ENCODE measurements around the gene PPP2R2B. TPM values are rescaled to one million over a fixed set of nuclear protein-coding genes. Genes with fewer than 3 reads are reported as not detected.
"Not testable (repeated sequence)": the region's sequence is repeated elsewhere in the genome, so short reads cannot be mapped to it uniquely, and the experiment has no call there.

PPP2R2B gene
- total RNA-seq, 3 donors from 2014 or later (not counting 1 experiment from before 2014, with no cell fraction given): 44.9 to 68.3 (median 63.7) TPM

GRCh38 chr5:146618434-146618833, 260.1 kb downstream of the PPP2R2B start:
- Mint-ChIP-seq H3K4me1 (peaks cover 0 to 6% of the 10 kb centered on the region in 2 donors), H3K36me3 (peaks cover 9% of the 10 kb centered on the region), H3K27ac (no peak overlapping the region), H3K9me3 (peaks cover 4 to 7% of the 10 kb centered on the region in 2 donors), H3K27me3 (ENCODE audit: low read depth in 2 of 2) (no peaks in the 10 kb centered on the region), H3K4me3 (no peak overlapping the region)
- no peaks in the 10 kb centered on the region for H3K36me3 ChIP-seq (ENCODE audit: control insufficient read depth, insufficient read depth, low read length)
- TF ChIP-seq, protein P1, sequence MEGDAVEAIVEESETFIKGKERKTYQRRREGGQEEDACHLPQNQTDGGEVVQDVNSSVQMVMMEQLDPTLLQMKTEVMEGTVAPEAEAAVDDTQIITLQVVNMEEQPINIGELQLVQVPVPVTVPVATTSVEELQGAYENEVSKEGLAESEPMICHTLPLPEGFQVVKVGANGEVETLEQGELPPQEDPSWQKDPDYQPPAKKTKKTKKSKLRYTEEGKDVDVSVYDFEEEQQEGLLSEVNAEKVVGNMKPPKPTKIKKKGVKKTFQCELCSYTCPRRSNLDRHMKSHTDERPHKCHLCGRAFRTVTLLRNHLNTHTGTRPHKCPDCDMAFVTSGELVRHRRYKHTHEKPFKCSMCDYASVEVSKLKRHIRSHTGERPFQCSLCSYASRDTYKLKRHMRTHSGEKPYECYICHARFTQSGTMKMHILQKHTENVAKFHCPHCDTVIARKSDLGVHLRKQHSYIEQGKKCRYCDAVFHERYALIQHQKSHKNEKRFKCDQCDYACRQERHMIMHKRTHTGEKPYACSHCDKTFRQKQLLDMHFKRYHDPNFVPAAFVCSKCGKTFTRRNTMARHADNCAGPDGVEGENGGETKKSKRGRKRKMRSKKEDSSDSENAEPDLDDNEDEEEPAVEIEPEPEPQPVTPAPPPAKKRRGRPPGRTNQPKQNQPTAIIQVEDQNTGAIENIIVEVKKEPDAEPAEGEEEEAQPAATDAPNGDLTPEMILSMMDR (IDR thresholded peaks at IDR 0.05): no peak
- 95% methylated on average over 6 of the region's 6 CpGs for WGBS (ENCODE audit: insufficient coverage)
- H3K4me1 ChIP-seq (ENCODE audit: control insufficient read depth, insufficient read depth, low read length): no peaks in the 10 kb centered on the region
- intact Hi-C loops (cut with micrococcal nuclease): no loop called here
- ATAC-seq (no peak), DNase-seq (no peak)
- no peaks in the 10 kb centered on the region for H3K9me3 ChIP-seq (ENCODE audit: control insufficient read depth, insufficient read depth, low read length)
- no peaks in the 10 kb centered on the region for H3K27me3 ChIP-seq (ENCODE audit: control insufficient read depth, insufficient read depth, low read length)
- no peak overlapping the region for H3K27ac ChIP-seq (ENCODE audit: low read length)
- no peak overlapping the region for H3K4me3 ChIP-seq (ENCODE audit: low read length)

DNA sequence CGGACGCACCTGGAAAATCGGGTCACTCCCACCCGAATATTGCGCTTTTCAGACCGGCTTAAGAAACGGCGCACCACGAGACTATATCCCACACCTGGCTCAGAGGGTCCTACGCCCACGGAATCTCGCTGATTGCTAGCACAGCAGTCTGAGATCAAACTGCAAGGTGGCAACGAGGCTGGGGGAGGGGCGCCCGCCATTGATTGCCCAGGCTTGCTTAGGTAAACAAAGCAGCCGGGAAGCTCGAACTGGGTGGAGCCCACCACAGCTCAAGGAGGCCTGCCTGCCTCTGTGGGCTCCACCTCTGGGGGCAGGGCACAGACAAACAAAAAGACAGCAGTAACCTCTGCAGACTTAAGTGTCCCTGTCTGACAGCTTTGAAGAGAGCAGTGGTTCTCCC, 268.8 kb downstream of the PPP2R2B start:
- H3K27ac ChIP-seq (ENCODE audit: low read length); H3K9me3 Mint-ChIP-seq; H3K4me3 Mint-ChIP-seq; H3K27me3 ChIP-seq (ENCODE audit: control insufficient read depth, insufficient read depth, low read length); intact Hi-C loops (cut with micrococcal nuclease); H3K36me3 ChIP-seq (ENCODE audit: control insufficient read depth, insufficient read depth, low read length); H3K27me3 Mint-ChIP-seq (ENCODE audit: low read depth in 2 of 2); H3K27ac Mint-ChIP-seq; ATAC-seq; DNase-seq; H3K4me1 ChIP-seq (ENCODE audit: control insufficient read depth, insufficient read depth, low read length); H3K9me3 ChIP-seq (ENCODE audit: control insufficient read depth, insufficient read depth, low read length); H3K4me3 ChIP-seq (ENCODE audit: low read length); H3K36me3 Mint-ChIP-seq: not testable (repeated sequence)
- peaks cover 14 to 21% of the 10 kb centered on the region in 2 donors for H3K4me1 Mint-ChIP-seq
- 60% methylated on average over 1 of the region's 17 CpGs for WGBS (ENCODE audit: insufficient coverage)

DNA sequence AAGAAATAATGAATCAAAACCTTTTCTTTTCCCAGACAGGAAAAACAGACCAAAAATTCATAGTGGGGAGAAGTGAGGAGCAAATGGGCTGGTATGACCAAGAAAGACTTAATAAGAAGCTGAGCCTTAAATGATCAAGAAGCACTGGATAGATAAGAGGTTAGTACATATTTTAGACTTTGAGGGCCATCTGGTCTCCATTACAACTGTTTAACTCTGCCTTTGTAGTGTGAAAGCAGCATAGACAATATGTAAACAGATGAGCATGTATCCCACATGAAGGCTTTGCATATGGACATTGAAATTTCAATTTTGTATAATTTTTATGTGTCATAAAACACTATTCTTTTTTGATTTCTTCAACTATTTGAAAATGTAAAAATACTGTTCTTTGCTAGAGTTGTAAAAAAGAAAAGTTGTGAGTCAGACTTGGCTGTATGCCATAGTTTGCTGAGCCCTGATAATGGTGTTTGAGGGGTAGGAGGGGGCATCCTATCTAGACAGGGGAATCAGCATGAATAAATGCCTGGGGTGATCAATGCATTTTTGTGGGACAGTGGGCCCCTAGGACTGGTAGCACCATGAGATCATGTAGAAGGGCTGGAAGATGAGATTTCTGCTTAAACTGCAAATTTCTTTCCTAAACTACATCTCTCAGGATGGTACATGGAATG, 270.8 kb downstream of the PPP2R2B start:
- H3K27ac Mint-ChIP-seq: no peak overlapping the region
- H3K27me3 Mint-ChIP-seq (ENCODE audit: low read depth in 2 of 2): no peaks in the 10 kb centered on the region
- Histone ChIP-seq H3K36me3 (ENCODE audit: control insufficient read depth, insufficient read depth, low read length) (peaks cover 3% of the 10 kb centered on the region), H3K27me3 (ENCODE audit: control insufficient read depth, insufficient read depth, low read length) (no peaks in the 10 kb centered on the region), H3K27ac (ENCODE audit: low read length) (no peak overlapping the region), H3K9me3 (ENCODE audit: control insufficient read depth, insufficient read depth, low read length) (no peaks in the 10 kb centered on the region), H3K4me3 (ENCODE audit: low read length) (no peak overlapping the region), H3K4me1 (ENCODE audit: control insufficient read depth, insufficient read depth, low read length) (no peaks in the 10 kb centered on the region)
- H3K36me3 Mint-ChIP-seq: no peaks in the 10 kb centered on the region
- intact Hi-C loops (cut with micrococcal nuclease): no loop called here
- TF ChIP-seq, protein P1 (IDR thresholded peaks at IDR 0.05): no peak
- H3K9me3 Mint-ChIP-seq: no peaks in the 10 kb centered on the region
- DNase-seq (no peak), ATAC-seq (no peak)
- H3K4me1 Mint-ChIP-seq: peaks cover 19 to 31% of the 10 kb centered on the region in 2 donors
- no peak overlapping the region for H3K4me3 Mint-ChIP-seq

GRCh38 chr5:146606893-146607292, 271.7 kb downstream of the PPP2R2B start:
- peaks cover 3% of the 10 kb centered on the region for H3K36me3 ChIP-seq (ENCODE audit: control insufficient read depth, insufficient read depth, low read length)
- DNase-seq (no peak), ATAC-seq (no peak)
- Mint-ChIP-seq H3K27me3 (ENCODE audit: low read depth in 2 of 2) (no peaks in the 10 kb centered on the region), H3K4me3 (no peak overlapping the region), H3K4me1 (peaks cover 19 to 31% of the 10 kb centered on the region in 2 donors), H3K9me3 (no peaks in the 10 kb centered on the region), H3K27ac (no peak overlapping the region), H3K36me3 (no peaks in the 10 kb centered on the region)
- H3K27ac ChIP-seq (ENCODE audit: low read length): no peak overlapping the region
- H3K9me3 ChIP-seq (ENCODE audit: control insufficient read depth, insufficient read depth, low read length): no peaks in the 10 kb centered on the region
- no peaks in the 10 kb centered on the region for H3K27me3 ChIP-seq (ENCODE audit: control insufficient read depth, insufficient read depth, low read length)
- intact Hi-C loops (cut with micrococcal nuclease): no loop called here
- WGBS (ENCODE audit: insufficient coverage): 93% methylated on average over 11 of the region's 11 CpGs
- no peaks in the 10 kb centered on the region for H3K4me1 ChIP-seq (ENCODE audit: control insufficient read depth, insufficient read depth, low read length)
- no peak overlapping the region for H3K4me3 ChIP-seq (ENCODE audit: low read length)
- TF ChIP-seq, protein P1 (IDR thresholded peaks at IDR 0.05): no peak

All from natural killer cell (primary cell).